Measurements from ENCODE around the gene BDKRB2.

BDKRB2 gene

GRCh38 chr14:96201157-96201556 lies 3.5 kb upstream of the BDKRB2 start:
- TF ChIP-seq EZH2 (IDR thresholded peaks at IDR 0.05; ENCODE audit: borderline replicate concordance, low read length): no peak
- TF ChIP-seq, protein P1, sequence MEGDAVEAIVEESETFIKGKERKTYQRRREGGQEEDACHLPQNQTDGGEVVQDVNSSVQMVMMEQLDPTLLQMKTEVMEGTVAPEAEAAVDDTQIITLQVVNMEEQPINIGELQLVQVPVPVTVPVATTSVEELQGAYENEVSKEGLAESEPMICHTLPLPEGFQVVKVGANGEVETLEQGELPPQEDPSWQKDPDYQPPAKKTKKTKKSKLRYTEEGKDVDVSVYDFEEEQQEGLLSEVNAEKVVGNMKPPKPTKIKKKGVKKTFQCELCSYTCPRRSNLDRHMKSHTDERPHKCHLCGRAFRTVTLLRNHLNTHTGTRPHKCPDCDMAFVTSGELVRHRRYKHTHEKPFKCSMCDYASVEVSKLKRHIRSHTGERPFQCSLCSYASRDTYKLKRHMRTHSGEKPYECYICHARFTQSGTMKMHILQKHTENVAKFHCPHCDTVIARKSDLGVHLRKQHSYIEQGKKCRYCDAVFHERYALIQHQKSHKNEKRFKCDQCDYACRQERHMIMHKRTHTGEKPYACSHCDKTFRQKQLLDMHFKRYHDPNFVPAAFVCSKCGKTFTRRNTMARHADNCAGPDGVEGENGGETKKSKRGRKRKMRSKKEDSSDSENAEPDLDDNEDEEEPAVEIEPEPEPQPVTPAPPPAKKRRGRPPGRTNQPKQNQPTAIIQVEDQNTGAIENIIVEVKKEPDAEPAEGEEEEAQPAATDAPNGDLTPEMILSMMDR (IDR thresholded peaks at IDR 0.05; ENCODE audit: low read length): no peak
- Histone ChIP-seq H3K27ac (ENCODE audit: low read depth, low read length, poor library complexity, severe bottlenecking) (no peak overlapping the region), H4K20me1 (ENCODE audit: insufficient read depth, low read length) (no peaks in the 10 kb centered on the region), H3K27me3 (ENCODE audit: insufficient read depth, low read length) (no peaks in the 10 kb centered on the region), H3F3A (ENCODE audit: insufficient read depth, low read length) (no peaks in the 10 kb centered on the region), H3K9me2 (ENCODE audit: low read depth, low read length) (no peaks in the 10 kb centered on the region), H3K9me3 (ENCODE audit: low read length) (no peaks in the 10 kb centered on the region), H3K4me1 (ENCODE audit: insufficient read depth, low read length, severe bottlenecking) (peaks cover 7% of the 10 kb centered on the region), H3K9ac (ENCODE audit: low read length) (no peak overlapping the region), H2AFZ (ENCODE audit: low read length) (no peak overlapping the region), H3K79me2 (ENCODE audit: insufficient read depth, low read length) (no peaks in the 10 kb centered on the region), H3K4me3 (ENCODE audit: low read depth, low read length, poor library complexity, severe bottlenecking) (no peak overlapping the region), H3K36me3 (ENCODE audit: insufficient read depth, low read length) (no peaks in the 10 kb centered on the region), H3K4me2 (ENCODE audit: low read length) (no peak overlapping the region)

- Histone ChIP-seq H3K4me3 (ENCODE audit: low read depth, low read length, poor library complexity, severe bottlenecking) (no peak overlapping the region), H3K36me3 (ENCODE audit: insufficient read depth, low read length) (no peaks in the 10 kb centered on the region), H3K9me3 (ENCODE audit: low read length) (no peaks in the 10 kb centered on the region), H3K27ac (ENCODE audit: low read depth, low read length, poor library complexity, severe bottlenecking) (no peak overlapping the region), H3K4me1 (ENCODE audit: insufficient read depth, low read length, severe bottlenecking) (peaks cover 7% of the 10 kb centered on the region), H3F3A (ENCODE audit: insufficient read depth, low read length) (no peaks in the 10 kb centered on the region), H3K4me2 (ENCODE audit: low read length) (no peak overlapping the region), H3K9ac (ENCODE audit: low read length) (no peak overlapping the region), H3K79me2 (ENCODE audit: insufficient read depth, low read length) (no peaks in the 10 kb centered on the region), H4K20me1 (ENCODE audit: insufficient read depth, low read length) (no peaks in the 10 kb centered on the region), H3K27me3 (ENCODE audit: insufficient read depth, low read length) (no peaks in the 10 kb centered on the region), H2AFZ (ENCODE audit: low read length) (no peak overlapping the region), H3K9me2 (ENCODE audit: low read depth, low read length) (no peaks in the 10 kb centered on the region)
- TF ChIP-seq EZH2 (IDR thresholded peaks at IDR 0.05; ENCODE audit: borderline replicate concordance, low read length): no peak
- TF ChIP-seq, protein P1 (IDR thresholded peaks at IDR 0.05; ENCODE audit: low read length): no peak
Observed at GRCh38 chr14:96201965-96202364, 2.7 kb upstream of the BDKRB2 start.

DNA sequence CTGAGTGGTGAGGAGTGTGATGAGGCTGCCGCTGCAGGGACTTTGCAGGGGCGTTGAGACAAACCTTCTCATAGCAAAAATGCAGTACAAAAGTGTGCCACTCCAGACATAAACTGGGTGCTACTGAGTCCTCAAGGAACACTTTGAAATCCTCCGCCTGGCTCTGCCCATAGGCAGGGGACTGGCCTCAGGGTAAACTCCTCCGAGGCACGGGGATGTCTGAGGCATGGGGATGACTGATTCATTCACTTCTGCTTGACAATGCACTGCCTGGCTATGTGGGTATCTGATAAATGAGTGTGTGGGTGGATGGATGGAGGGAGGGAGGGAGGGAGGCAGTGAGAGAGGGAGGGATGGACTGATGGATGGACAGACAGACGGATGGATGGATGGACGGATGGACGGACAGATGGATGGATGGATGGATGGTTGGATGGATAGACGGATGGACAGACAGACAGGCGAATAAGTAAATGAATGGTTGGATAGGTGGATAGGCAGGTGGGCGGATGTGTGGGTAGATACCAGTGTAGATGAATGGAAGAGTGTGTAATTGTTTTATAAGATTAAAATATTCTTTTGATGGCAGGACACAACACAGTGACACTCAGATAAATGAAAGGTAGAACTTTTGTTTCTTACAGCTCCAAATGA lies 2.1 kb upstream of the BDKRB2 start:
- H2AFZ ChIP-seq (ENCODE audit: low read length): no peak overlapping the region
- no peaks in the 10 kb centered on the region for H3K9me2 ChIP-seq (ENCODE audit: low read depth, low read length)
- no peaks in the 10 kb centered on the region for H4K20me1 ChIP-seq (ENCODE audit: insufficient read depth, low read length)
- no peak overlapping the region for H3K4me3 ChIP-seq (ENCODE audit: low read depth, low read length, poor library complexity, severe bottlenecking)
- no peak overlapping the region for H3K27ac ChIP-seq (ENCODE audit: low read depth, low read length, poor library complexity, severe bottlenecking)
- no peak overlapping the region for H3K9ac ChIP-seq (ENCODE audit: low read length)
- H3K27me3 ChIP-seq (ENCODE audit: insufficient read depth, low read length): no peaks in the 10 kb centered on the region
- TF ChIP-seq EZH2 (IDR thresholded peaks at IDR 0.05; ENCODE audit: borderline replicate concordance, low read length): no peak
- TF ChIP-seq, protein P1 (IDR thresholded peaks at IDR 0.05; ENCODE audit: low read length): no peak
- no peak overlapping the region for H3K4me2 ChIP-seq (ENCODE audit: low read length)
- H3K4me1 ChIP-seq (ENCODE audit: insufficient read depth, low read length, severe bottlenecking): peaks cover 7% of the 10 kb centered on the region
- no peaks in the 10 kb centered on the region for H3K79me2 ChIP-seq (ENCODE audit: insufficient read depth, low read length)
- H3K9me3 ChIP-seq (ENCODE audit: low read length): no peaks in the 10 kb centered on the region
- no peaks in the 10 kb centered on the region for H3F3A ChIP-seq (ENCODE audit: insufficient read depth, low read length)
- H3K36me3 ChIP-seq (ENCODE audit: insufficient read depth, low read length): no peaks in the 10 kb centered on the region

Data from OCI-LY1 (cell line).